GM06990 (cell line): Measurements from ENCODE around the gene HELZ.
"Not testable (repeated sequence)": the region's sequence is repeated elsewhere in the genome, so short reads cannot be mapped to it uniquely, and the experiment has no call there.

Experiments used
- DNase-seq: peaks from one replicate; pipeline ENCODE4 v3.0.0-alpha.2; 2011; ENCODE audit not compliant: insufficient read length; ENCODE audit errors: extremely low read depth
- H3K27me3 ChIP-seq: replicated peaks from 2 replicates; pipeline ENCODE4 v1.6.0; 2011; ENCODE audit warnings: low read length; ENCODE audit not compliant: control insufficient read depth, insufficient read depth
- H3K36me3 ChIP-seq: 2 replicates; pipeline ENCODE4 v1.5.1; 2011; ENCODE audit warnings: low read length; ENCODE audit not compliant: control insufficient read depth, insufficient read depth
- H3K4me3 ChIP-seq: replicated peaks from 2 replicates; pipeline ENCODE4 v1.5.1; 2011; ENCODE audit warnings: low read depth, mild to moderate bottlenecking, control low read depth, low read length
- TF ChIP-seq, protein P1 (sequence below): IDR thresholded peaks from 2 replicates; pipeline ENCODE4 v1.5.1; 2011; ENCODE audit warnings: low read length, control low read depth, mild to moderate bottlenecking, inconsistent platforms; ENCODE audit not compliant: insufficient read depth, poor library complexity, severe bottlenecking

Gene HELZ

DNA sequence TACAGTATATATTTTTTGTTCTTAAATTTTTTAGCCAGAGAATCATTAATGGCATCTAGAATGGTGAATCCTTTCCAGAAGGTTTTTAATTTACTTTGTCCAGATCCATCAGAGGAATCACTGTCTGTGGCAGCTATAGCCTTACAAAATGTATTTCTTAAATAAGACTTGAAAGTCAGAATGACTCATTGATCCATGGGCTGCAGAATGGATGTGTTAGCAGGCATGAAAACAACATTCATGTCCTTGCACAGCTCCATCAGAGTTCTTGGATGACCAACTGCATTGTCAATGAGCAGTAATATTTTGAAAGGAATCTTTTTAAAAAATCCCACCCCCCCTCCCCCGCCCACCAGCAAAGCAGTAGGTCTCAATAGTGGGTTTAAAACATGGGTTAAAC, 149.2 kb downstream of the HELZ start:
- Histone ChIP-seq H3K27me3 (no peaks in the 10 kb centered on the region), H3K36me3 (peaks cover 1% of the 10 kb centered on the region; the same call in 1 of the 2 replicates), H3K4me3 (no peak overlapping the region)
- DNase-seq: no peak
- TF ChIP-seq, protein P1, sequence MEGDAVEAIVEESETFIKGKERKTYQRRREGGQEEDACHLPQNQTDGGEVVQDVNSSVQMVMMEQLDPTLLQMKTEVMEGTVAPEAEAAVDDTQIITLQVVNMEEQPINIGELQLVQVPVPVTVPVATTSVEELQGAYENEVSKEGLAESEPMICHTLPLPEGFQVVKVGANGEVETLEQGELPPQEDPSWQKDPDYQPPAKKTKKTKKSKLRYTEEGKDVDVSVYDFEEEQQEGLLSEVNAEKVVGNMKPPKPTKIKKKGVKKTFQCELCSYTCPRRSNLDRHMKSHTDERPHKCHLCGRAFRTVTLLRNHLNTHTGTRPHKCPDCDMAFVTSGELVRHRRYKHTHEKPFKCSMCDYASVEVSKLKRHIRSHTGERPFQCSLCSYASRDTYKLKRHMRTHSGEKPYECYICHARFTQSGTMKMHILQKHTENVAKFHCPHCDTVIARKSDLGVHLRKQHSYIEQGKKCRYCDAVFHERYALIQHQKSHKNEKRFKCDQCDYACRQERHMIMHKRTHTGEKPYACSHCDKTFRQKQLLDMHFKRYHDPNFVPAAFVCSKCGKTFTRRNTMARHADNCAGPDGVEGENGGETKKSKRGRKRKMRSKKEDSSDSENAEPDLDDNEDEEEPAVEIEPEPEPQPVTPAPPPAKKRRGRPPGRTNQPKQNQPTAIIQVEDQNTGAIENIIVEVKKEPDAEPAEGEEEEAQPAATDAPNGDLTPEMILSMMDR: no peak

DNA sequence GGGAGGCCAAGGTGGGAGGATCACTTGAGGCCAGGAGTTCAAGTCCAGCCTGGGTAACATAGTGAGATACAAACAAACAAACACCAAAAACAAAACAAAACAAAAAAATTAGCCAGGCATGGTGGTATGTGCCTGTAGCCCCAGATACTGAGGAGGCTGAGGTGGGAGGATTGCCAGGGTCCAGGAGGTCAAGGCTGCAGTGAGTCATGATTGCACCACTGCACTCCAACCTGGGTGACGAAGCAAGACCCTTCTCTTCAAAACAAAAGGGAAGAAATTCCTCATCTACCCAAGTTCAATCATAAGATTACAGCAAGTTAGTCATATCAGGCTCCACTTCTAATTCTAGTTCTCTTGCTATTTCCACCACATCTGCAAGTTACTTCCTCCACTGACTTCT, 149.7 kb downstream of the HELZ start:
- not testable (repeated sequence) for H3K27me3 ChIP-seq, H3K36me3 ChIP-seq, H3K4me3 ChIP-seq, DNase-seq

DNA sequence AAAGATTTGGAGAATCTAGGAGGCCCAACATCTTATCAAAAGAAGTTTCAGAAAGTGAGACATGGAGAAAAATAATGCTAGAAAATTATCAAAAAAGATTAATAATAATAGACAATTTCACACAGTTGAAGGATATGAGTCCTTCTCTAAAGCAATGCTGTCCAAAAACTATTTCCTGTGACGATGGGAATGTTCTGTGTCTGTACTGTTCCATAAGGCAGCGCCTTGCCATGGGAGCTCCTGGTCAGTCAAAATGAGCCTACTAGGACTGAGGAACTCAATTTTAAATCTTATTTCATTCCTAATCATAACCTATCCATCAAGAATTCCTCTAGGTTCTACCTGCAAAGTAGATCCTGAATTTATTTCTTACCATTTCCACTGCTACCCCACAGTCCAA, 151.6 kb downstream of the HELZ start:
- peaks cover 1% of the 10 kb centered on the region; the same call in 1 of the 2 replicates for H3K36me3 ChIP-seq
- no peak for DNase-seq
- TF ChIP-seq, protein P1: no peak
- H3K4me3 ChIP-seq: no peak overlapping the region
- H3K27me3 ChIP-seq: no peaks in the 10 kb centered on the region

- H3K36me3 ChIP-seq, DNase-seq, H3K4me3 ChIP-seq, H3K27me3 ChIP-seq: not testable (repeated sequence)
Measured at GRCh38 chr17:67092710-67093109, 152.3 kb downstream of the HELZ start.

DNA sequence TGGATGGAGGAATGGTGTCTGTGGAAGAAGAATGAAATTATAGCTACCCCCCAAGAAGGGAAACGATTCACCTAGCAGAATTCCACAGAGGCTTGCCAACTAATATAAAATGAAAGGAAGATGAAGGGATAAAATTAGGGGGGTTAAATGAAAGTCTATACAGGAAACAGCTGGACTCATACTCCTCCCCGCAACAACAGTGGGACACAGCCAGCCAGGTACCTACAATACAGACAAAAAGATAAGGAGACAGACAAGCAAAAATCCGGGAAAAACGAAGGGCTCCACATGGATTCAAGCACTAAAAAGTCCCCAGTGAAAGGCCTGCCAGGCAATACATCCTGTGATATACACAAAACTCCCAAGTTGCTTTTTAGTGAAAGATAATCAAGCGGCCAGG, 152.7 kb downstream of the HELZ start:
- TF ChIP-seq, protein P1: no peak
- Histone ChIP-seq H3K36me3 (peaks cover 1% of the 10 kb centered on the region; the same call in 1 of the 2 replicates), H3K4me3 (no peak overlapping the region), H3K27me3 (no peaks in the 10 kb centered on the region)
- DNase-seq: no peak

GRCh38 chr17:67090341-67090740, 154.7 kb downstream of the HELZ start:
- TF ChIP-seq, protein P1: no peak
- Histone ChIP-seq H3K27me3 (no peaks in the 10 kb centered on the region), H3K4me3 (no peak overlapping the region), H3K36me3 (no peaks in the 10 kb centered on the region)
- no peak for DNase-seq

GRCh38 chr17:67088639-67089038, 156.4 kb downstream of the HELZ start:
- H3K36me3 ChIP-seq: no peaks in the 10 kb centered on the region; the same call in 1 of the 2 replicates
- TF ChIP-seq, protein P1: no peak
- DNase-seq: no peak
- no peak overlapping the region for H3K4me3 ChIP-seq
- no peaks in the 10 kb centered on the region for H3K27me3 ChIP-seq
